SW 1271 (cell line): ENCODE results near the gene PDXDC1.
"Not testable (repeated sequence)": the region's sequence is repeated elsewhere in the genome, so short reads cannot be mapped to it uniquely, and the experiment has no call there.

ENCODE experiments used
- DNase-seq, 2 experiments: peaks; one replicate each; lab custom pipeline; 2025; lab: John Stamatoyannopoulos, UW

PDXDC1 gene

GRCh38 chr16:15065961-15066360 is 91.1 kb downstream of the PDXDC1 start:
- not testable (repeated sequence) for DNase-seq

GRCh38 chr16:15066690-15067089 is 91.9 kb downstream of the PDXDC1 start:
- DNase-seq: not testable (repeated sequence)

GRCh38 chr16:15071013-15071412 is 96.2 kb downstream of the PDXDC1 start:
- DNase-seq: not testable (repeated sequence)

- not testable (repeated sequence) for DNase-seq
Observed at GRCh38 chr16:15071916-15072769, 97.3 kb downstream of the PDXDC1 start.

- no peak for DNase-seq
Observed at GRCh38 chr16:15073101-15073500, 98.3 kb downstream of the PDXDC1 start.

GRCh38 chr16:15076161-15076560 is 101.3 kb downstream of the PDXDC1 start:
- DNase-seq: not testable (repeated sequence)

- not testable (repeated sequence) for DNase-seq
Observed at GRCh38 chr16:15080883-15081282, 106.1 kb downstream of the PDXDC1 start.

- not testable (repeated sequence) for DNase-seq
Observed at GRCh38 chr16:15082788-15083187, 108.0 kb downstream of the PDXDC1 start.

- not testable (repeated sequence) for DNase-seq
Observed at GRCh38 chr16:15090663-15091269, 115.9 kb downstream of the PDXDC1 start.

- DNase-seq: not testable (repeated sequence)
Observed at GRCh38 chr16:15093571-15093954, 118.7 kb downstream of the PDXDC1 start.

- peak; percentile 59 to 81 for DNase-seq
Observed at GRCh38 chr16:15093955-15094827, 119.4 kb downstream of the PDXDC1 start, which contains the start of gene RRN3. Gene RRN3, minus strand, starts transcription at chr16:15094272. Its CDS starts 39 bp downstream, at chr16:15094233.

- DNase-seq: not testable (repeated sequence)
Observed at GRCh38 chr16:15096583-15096972, 121.8 kb downstream of the PDXDC1 start.

GRCh38 chr16:15099366-15099909 is 124.6 kb downstream of the PDXDC1 start:
- DNase-seq: not testable (repeated sequence)

GRCh38 chr16:15100372-15100987 is 125.7 kb downstream of the PDXDC1 start:
- DNase-seq: not testable (repeated sequence)

- not testable (repeated sequence) for DNase-seq
Observed at GRCh38 chr16:15127641-15128425, 153.0 kb downstream of the PDXDC1 start.

- DNase-seq: not testable (repeated sequence)
Observed at GRCh38 chr16:15130256-15130932, 155.6 kb downstream of the PDXDC1 start.

- DNase-seq: not testable (repeated sequence)
Observed at GRCh38 chr16:15130943-15131700, 156.3 kb downstream of the PDXDC1 start.

GRCh38 chr16:15132719-15133428 is 158.0 kb downstream of the PDXDC1 start:
- DNase-seq: not testable (repeated sequence)
